DMS 273 (cell line): Measurements from ENCODE around the gene ANKMY1.

Experiments
- DNase-seq: peaks from one replicate; lab custom pipeline; 2025; ENCODE audit not compliant: unreplicated experiment; lab: John Stamatoyannopoulos, UW

Gene ANKMY1

DNA sequence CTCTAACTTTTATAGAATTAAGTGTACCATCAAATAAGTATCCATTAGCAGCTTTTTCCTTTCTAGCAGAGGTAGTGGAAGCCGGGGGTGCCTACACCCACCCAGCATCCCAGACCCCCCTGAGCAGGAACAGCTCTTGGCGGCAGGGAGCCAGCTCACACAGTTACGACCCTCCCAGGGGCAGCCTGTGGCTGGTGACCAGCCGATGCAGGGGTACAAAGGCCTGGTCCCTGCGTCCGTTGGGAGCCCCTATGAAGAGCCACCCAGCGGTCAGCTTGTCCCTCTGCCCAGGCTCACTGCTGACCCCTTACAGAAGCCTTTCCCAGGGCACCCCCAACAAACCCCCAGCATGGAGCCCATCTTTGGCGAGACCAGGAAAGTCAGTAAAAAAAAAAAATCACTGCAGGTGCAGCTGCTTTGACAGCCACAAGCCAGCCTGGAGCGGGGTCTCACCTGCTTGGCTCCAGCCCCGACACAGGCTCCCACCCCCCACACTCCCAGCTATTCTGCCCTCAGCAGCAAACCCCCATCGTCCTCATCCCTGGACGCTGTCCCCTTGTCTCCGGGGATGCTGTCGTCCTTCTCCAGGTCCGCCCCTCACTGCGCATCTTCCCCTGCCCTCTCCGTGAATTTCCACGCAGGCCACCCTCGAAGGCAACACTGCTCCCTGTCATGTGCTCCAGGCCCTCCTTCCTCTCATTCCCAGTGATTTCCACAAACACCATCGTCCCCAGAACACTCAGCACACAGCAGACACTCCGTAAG, 79.3 kb downstream of the ANKMY1 start:
- no peak for DNase-seq

- no peak for DNase-seq
Observed at GRCh38 chr2:240477916-240478315, 79.9 kb downstream of the ANKMY1 start.

- no peak for DNase-seq
Observed at GRCh38 chr2:240473211-240473610, 84.6 kb downstream of the ANKMY1 start.

DNA sequence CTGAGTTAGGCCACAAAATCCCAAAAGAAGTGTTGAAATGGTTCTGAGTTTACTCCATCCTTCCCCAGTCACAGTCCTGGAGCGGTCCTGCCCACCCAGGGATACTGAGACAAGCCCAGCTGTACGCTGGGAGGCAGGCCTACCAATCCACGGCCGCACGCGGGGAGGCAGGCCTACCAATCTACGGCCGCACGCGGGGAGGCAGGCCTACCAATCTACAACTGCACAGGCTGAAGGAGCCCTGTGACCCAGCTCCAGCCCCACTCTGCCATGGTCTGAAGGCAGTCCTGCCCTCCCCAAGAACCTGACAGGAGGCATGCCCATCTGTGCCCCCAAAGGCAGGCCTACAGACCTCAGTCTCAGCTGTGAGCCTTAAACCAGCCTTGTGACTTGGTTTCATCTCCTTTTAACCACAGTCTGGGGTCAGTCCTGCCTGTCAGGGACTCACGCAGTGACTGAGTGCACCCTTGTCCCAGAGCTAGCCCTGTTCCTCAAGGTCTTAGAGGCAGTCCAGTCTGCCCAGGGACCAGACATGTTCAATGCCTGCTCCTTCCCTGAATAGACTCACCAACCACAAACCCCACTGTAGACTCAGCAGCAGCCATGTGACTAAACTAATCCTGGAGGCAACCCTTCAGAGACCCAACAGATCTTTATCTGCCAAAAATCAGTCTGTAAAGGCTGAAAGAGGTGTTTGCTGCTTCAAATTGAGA, 85.6 kb downstream of the ANKMY1 start:
- no peak for DNase-seq

GRCh38 chr2:240469740-240470139, 88.0 kb downstream of the ANKMY1 start:
- no peak for DNase-seq

DNA sequence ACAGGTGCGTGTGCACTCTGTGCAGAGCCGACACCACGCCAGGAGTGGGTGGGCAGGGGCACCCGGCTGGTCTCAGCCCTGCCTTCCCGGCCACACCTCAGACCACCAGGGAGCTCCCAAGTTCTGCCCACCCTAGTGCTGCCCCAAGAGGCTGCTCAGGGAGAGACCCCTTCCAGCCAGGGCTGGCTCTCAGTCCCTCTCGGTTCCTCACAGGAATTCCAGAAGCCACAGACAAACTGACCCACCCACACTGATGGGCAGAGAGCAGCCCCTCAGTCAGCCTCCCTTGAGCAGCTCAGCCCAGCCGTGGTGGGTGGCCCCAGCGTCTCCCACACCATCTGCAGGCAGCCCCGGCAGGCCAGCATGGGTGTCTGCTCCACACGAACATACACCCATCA, 88.5 kb downstream of the ANKMY1 start:
- DNase-seq: no peak

- no peak for DNase-seq
Observed at GRCh38 chr2:240468303-240469238, 89.2 kb downstream of the ANKMY1 start.

DNA sequence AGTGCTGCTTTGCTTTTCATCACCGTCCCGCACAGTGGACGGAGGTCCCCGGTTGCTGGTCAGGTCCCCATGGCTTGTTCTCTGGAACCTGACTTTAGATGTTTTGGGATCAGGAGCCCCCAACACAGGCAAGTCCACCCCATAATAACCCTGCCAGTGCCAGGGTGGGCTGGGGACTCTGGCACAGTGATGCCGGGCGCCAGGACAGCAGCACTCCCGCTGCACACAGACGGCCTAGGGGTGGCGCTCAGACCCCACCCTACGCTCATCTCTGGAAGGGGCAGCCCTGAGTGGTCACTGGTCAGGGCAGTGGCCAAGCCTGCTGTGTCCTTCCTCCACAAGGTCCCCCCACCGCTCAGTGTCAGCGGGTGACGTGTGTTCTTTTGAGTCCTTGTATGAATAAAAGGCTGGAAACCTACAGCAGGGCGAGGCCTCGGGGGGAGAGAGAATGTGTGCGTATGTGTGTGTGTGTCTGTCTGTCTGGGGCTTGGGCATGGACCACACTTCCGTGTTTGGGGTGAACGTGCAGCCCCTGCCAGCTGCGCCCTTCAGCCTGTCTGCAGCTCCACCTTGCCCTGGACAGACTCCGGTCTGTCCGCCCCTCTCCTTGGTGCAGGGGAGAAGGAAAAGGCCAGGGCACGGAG, 90.0 kb downstream of the ANKMY1 start:
- no peak for DNase-seq

DNA sequence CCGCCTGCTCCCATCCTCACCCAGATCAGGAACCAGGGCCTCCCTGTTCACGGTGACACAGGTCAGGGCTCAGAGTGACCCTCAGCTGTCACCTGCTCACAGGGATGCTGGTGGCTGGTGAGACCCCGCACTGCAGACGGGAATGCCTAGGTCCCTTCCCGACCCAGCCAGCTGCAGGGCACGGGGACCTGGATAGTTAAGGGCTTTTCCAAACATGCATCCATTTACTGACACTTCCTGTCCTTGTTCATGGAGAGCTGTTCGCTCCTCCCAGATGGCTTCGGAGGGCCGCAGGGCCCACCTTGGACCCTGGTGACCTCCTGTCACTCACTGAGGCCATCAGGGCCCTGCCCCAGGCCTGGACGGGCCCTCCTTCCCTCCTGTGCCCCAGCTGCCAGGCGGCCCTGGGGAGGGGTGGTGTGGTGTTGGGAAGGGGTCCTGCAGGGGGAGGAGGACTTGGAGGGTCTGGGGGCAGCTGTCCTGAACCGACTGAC, 90.6 kb downstream of the ANKMY1 start:
- no peak for DNase-seq

DNA sequence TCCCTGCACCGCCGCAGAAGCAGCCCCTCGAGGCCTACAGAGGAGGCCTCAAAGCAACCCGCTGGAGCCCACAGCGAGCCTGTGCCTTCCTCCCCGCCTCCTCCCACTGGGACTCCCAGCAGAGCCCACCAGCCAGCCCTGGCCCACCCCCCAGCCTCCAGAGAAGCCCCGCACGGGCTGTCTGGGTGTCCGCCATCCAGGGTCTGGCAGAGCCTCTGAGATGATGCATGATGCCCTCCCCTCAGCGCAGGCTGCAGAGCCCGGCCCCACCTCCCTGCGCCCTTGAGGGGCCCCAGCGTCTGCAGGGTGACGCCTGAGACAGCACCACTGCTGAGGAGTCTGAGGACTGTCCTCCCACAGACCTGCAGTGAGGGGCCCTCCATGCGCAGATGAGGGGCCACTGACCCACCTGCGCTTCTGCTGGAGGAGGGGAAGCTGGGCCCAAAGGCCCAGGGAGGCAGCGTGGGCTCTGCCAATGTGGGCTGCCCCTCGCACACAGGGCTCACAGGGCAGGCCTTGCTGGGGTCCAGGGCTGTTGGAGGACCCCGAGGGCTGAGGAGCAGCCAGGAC, 91.1 kb downstream of the ANKMY1 start:
- DNase-seq: no peak

DNA sequence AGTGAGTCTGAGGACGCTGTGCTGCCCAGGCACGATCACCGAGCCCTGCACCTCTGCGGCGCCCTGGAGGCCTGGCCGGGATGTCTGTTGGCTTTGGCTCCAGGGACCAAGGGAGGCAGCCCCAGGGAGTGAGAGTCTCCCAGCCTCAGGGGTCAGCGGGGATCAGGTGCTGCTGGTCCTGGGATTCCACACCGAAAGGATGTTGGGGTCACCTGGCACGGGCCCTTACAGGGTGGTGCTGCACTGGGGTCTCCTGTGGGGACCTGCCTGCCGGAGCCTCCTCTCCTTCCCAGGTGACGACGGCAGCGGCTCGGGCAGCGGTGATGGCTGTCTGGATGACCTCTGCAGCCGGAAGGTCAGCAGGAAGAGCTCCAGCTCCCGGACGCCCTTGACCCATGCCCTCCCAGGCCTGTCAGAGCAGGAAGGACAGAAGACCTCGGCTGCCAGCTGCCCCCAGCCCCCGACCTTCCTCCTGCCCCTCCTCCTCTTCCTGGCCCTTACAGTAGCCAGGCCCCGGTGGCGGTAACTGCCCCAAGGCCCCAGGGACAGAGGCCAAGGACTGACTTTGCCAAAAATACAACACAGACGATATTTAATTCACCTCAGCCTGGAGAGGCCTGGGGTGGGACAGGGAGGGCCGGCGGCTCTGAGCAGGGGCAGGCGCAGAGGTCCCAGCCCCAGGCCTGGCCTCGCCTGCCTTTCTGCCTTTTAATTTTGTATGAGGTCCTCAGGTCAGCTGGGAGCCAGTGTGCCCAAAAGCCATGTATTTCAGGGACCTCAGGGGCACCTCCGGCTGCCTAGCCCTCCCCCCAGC, 91.8 kb downstream of the ANKMY1 start:
- no peak for DNase-seq

DNA sequence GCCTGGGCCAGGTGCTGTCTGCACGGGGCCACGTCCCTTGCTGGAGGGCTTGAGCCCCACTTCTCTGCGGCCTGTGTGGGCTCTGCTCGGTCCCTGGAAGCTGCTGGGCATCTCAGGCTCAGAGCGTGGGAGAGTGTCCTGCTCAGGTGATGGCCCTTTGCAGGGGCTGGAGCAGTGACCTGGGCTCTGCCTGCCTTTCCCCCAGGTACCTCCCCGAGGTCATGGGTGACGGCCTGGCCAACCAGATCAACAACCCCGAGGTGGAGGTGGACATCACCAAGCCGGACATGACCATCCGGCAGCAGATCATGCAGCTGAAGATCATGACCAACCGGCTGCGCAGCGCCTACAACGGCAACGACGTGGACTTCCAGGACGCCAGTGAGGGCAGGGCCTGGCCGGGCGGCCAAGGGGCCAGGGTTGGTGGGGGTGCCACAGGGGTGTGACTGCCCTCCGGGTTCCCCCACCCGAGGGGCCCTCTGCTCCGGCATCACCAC, 92.5 kb downstream of the ANKMY1 start:
- DNase-seq: no peak

DNA sequence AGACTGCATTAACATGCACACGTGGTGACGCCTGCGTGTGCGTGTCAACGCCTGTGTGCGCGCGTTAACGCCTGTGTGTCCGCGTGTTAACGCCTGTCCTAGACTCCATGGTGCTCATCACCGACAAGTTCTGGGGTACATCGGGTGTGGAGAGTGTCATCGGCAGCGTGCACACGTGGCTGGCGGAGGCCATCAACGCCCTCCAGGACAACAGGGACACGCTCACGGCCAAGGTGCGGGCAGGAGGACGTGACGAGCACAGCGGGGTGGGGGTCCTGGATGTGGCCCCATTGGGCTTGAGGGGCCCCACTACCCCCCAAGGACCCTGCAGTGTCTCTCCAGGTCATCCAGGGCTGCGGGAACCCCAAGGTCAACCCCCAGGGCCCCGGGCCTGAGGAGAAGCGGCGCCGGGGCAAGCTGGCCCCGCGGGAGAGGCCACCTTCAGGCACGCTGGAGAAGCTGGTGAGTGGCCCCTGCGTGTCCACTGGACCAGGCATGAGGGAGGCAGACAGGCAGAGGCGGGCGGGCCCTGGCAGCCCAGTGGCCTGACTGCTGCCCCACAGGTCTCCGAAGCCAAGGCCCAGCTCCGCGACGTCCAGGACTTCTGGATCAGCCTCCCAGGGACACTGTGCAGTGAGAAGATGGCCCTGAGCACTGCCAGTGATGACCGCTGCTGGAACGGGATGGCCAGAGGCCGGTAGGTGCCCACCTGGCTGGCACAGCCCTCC, 93.1 kb downstream of the ANKMY1 start:
- no peak for DNase-seq

- DNase-seq: no peak
Observed at GRCh38 chr2:240463866-240464481, 93.8 kb downstream of the ANKMY1 start.

DNA sequence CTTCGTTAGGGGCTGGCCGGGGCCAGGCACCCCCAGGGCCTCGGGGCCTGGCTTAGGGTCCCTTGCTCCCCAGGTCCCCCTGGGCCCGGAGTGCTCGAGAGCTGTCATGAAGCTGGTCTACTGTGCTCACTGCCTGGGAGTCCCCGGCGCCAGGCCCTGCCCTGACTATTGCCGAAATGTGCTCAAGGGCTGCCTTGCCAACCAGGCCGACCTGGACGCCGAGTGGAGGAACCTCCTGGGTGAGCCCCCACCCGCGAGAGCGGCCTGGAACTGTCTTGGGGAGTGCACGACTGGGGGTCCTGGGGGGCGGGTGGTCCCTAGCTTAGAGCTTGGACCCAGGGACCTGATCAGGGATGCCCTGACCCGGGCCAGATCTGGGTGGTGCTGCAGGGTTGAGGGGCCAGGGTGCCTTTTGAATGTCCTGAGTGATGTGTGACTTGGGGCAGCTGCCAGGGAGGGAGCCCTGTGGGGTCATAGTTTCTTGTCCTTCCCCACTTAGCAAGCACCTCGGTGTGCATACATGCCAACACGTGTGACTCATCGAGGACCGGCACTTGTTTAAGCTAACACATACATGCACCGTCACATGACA, 94.4 kb downstream of the ANKMY1 start:
- no peak for DNase-seq

GRCh38 chr2:240462707-240463273, 95.0 kb downstream of the ANKMY1 start:
- no peak for DNase-seq

GRCh38 chr2:240462073-240462706, 95.6 kb downstream of the ANKMY1 start:
- no peak for DNase-seq
